GM12878 (cell line): Measurements from ENCODE around the gene STK38. TPM values are rescaled to one million over a fixed set of nuclear protein-coding genes. Genes with fewer than 3 reads are reported as not detected.

Experiments used
- ATAC-seq: fragments of 200-7000 bp; cut with Tn5 transposase; 3 replicates; pipeline ENCODE4 v1.9.1; 2020; ENCODE audit warnings: mild to moderate bottlenecking, moderate library complexity
- BruUV-seq: library from RNA; stranded (reverse); fragments of 400-500 nt; replicated peaks from 2 replicates; lab custom pipeline; 2021; lab: Mats Ljungman, UMichigan
- CTCF ChIA-PET: fragments of 300-600 bp; sonication (Branson Sonifier 250); formaldehyde crosslinking; extraction: SDS; loops from one replicate; lab custom pipeline; 2021; ENCODE audit warnings: inconsistent platforms; lab: Yijun Ruan, JAX
- POLR2A ChIA-PET: fragments of 350-600 bp; formaldehyde crosslinking; extraction: SDS; loops from one replicate; lab custom pipeline; 2021; ENCODE audit warnings: inconsistent platforms; lab: Charles Lee
- RAD21 ChIA-PET: fragments of 300-600 bp; sonication (Branson Sonifier 250); formaldehyde crosslinking; loops from one replicate; lab custom pipeline; 2023; ENCODE audit warnings: antibody characterized with exemption; ENCODE audit not compliant: unreplicated experiment; lab: Charles Lee
- SMC1A ChIA-PET: fragments of 300-600 bp; sonication (Branson Sonifier 250); formaldehyde crosslinking; loops from one replicate; lab custom pipeline; 2023; ENCODE audit not compliant: unreplicated experiment, uncharacterized antibody; lab: Charles Lee
- DNase-seq: peaks from one replicate; pipeline ENCODE4 v3.0.0-alpha.2; 2011; ENCODE audit warnings: low read depth, low spot score
- FAIRE-seq: peaks from 3 replicates; lab custom pipeline; 2011; peaks lifted over from hg19 to GRCh38; lab: Jason Lieb, UNC
- H2AFZ ChIP-seq: 2 replicates; pipeline ENCODE4 v1.6.0; 2011; ENCODE audit warnings: low read depth, low read length, control low read depth; ENCODE audit not compliant: control insufficient read depth
- H3K27ac ChIP-seq: 2 replicates; pipeline ENCODE4 v1.5.1; 2011; ENCODE audit warnings: control low read depth; ENCODE audit not compliant: control insufficient read depth, insufficient read depth
- H3K27me3 ChIP-seq, 2 experiments: replicated peaks in 1 of 2; 2 replicates each; pipeline versions ENCODE4 v1.6.0 to v1.6.1; 2011; ENCODE audit warnings: low read length in 1 of 2; ENCODE audit not compliant: control insufficient read depth in 2 of 2, insufficient read depth in 2 of 2
- H3K36me3 ChIP-seq, 2 experiments: 2 replicates each; pipeline ENCODE4 v1.5.1; 2011; ENCODE audit warnings: low read length in 1 of 2; ENCODE audit not compliant: control insufficient read depth in 2 of 2, insufficient read depth in 2 of 2
- H3K4me1 ChIP-seq: 2 replicates; pipeline ENCODE4 v1.6.1; 2011; ENCODE audit warnings: mild to moderate bottlenecking, low read length, moderate library complexity, mixed read lengths; ENCODE audit not compliant: control insufficient read depth, insufficient read depth
- H3K4me2 ChIP-seq: 2 replicates; pipeline ENCODE4 v1.6.0; 2011; ENCODE audit warnings: control low read depth; ENCODE audit not compliant: control insufficient read depth, insufficient read depth
- H3K4me3 ChIP-seq: fragments of 200-600 bp; sonication (generic); 2 replicates; pipeline ENCODE4 v1.5.1; 2016
- H3K79me2 ChIP-seq: 2 replicates; pipeline ENCODE4 v1.6.0; 2011; ENCODE audit warnings: low read length; ENCODE audit not compliant: control insufficient read depth, insufficient read depth
- H3K9ac ChIP-seq: 2 replicates; pipeline ENCODE4 v1.8.0; 2011; ENCODE audit warnings: low read length, control low read depth, mixed read lengths; ENCODE audit not compliant: control insufficient read depth, insufficient read depth
- H3K9me3 ChIP-seq: replicated peaks from 3 replicates; pipeline ENCODE4 v1.5.1; 2011; ENCODE audit warnings: mild to moderate bottlenecking, low read length; ENCODE audit not compliant: control insufficient read depth, insufficient read depth
- H4K20me1 ChIP-seq: 2 replicates; pipeline ENCODE4 v1.6.0; 2011; ENCODE audit not compliant: control insufficient read depth, insufficient read depth
- ATF2 ChIP-seq: IDR thresholded peaks from 2 replicates; pipeline ENCODE4 v1.6.1; 2012; ENCODE audit warnings: low read length, inconsistent platforms
- BCL3 ChIP-seq: IDR thresholded peaks from 2 replicates; pipeline ENCODE4 v1.6.1; 2011; ENCODE audit warnings: borderline replicate concordance, low read depth, mild to moderate bottlenecking, moderate library complexity, low read length; ENCODE audit not compliant: insufficient read depth, poor library complexity, severe bottlenecking
- CREB1 ChIP-seq: IDR thresholded peaks from 2 replicates; pipeline ENCODE4 v1.6.1; 2012; ENCODE audit warnings: low read depth, mild to moderate bottlenecking, inconsistent platforms
- CREM ChIP-seq: IDR thresholded peaks from 2 replicates; pipeline ENCODE4 v1.6.1; 2014; ENCODE audit warnings: antibody characterized with exemption, low read depth
- ESRRA ChIP-seq: IDR thresholded peaks from 2 replicates; pipeline ENCODE4 v1.6.1; 2012; ENCODE audit warnings: mild to moderate bottlenecking, low read length, improper control_type of control experiment
- GATAD2B ChIP-seq: fragments of 450-650 bp; conservative IDR thresholded peaks from 2 replicates; pipeline ENCODE4 v1.6.1; 2017; ENCODE audit warnings: low read depth, mild to moderate bottlenecking, moderate library complexity
- IRF5 ChIP-seq: fragments of 450-650 bp; IDR thresholded peaks from 2 replicates; pipeline ENCODE4 v1.6.1; 2017; ENCODE audit warnings: borderline replicate concordance
- MEF2A ChIP-seq: IDR thresholded peaks from 2 replicates; pipeline ENCODE4 v1.6.1; 2011; ENCODE audit warnings: low read depth, mild to moderate bottlenecking, low read length, moderate library complexity; ENCODE audit not compliant: insufficient read depth
- NR2F1 ChIP-seq: fragments of 450-650 bp; conservative IDR thresholded peaks from 2 replicates; pipeline ENCODE4 v1.6.1; 2017; ENCODE audit warnings: mild to moderate bottlenecking
- RAD21 ChIP-seq: IDR thresholded peaks from 2 replicates; pipeline ENCODE4 v1.6.1; 2011; ENCODE audit warnings: mild to moderate bottlenecking, low read depth, low read length, moderate library complexity; ENCODE audit not compliant: insufficient read depth
- RB1 ChIP-seq: fragments of 450-650 bp; formaldehyde crosslinking; IDR thresholded peaks from 2 replicates; pipeline ENCODE4 v1.6.1; 2017; ENCODE audit warnings: mild to moderate bottlenecking, borderline replicate concordance
- SUPT20H ChIP-seq: IDR thresholded peaks from 2 replicates; pipeline ENCODE4 v1.6.1; 2011; ENCODE audit warnings: low read depth, mild to moderate bottlenecking, low read length, moderate library complexity, borderline replicate concordance; ENCODE audit not compliant: control insufficient read depth
- SUZ12 ChIP-seq: fragments of 200-600 bp; sonication (generic); IDR thresholded peaks from one replicate; pipeline ENCODE4 v1.6.1; 2018; ENCODE audit warnings: antibody characterized with exemption, mild to moderate bottlenecking; ENCODE audit not compliant: unreplicated experiment
- TAF1 ChIP-seq: IDR thresholded peaks from 2 replicates; pipeline ENCODE4 v1.6.1; 2011; ENCODE audit warnings: mild to moderate bottlenecking, low read depth, low read length, borderline replicate concordance
- ZBTB33 ChIP-seq: fragments of 450-650 bp; IDR thresholded peaks from 2 replicates; pipeline ENCODE4 v1.6.1; 2017; ENCODE audit warnings: mild to moderate bottlenecking
- ZNF217 ChIP-seq: fragments of 450-650 bp; IDR thresholded peaks from 2 replicates; pipeline ENCODE4 v1.6.1; 2017; ENCODE audit warnings: antibody characterized with exemption, mild to moderate bottlenecking
- ZZZ3 ChIP-seq: IDR thresholded peaks from 2 replicates; pipeline ENCODE4 v1.6.1; 2011; ENCODE audit warnings: low read depth; ENCODE audit not compliant: control insufficient read depth, insufficient read length
- WGBS: methylation state at CpG from one replicate; pipeline ENCODE4 v1.1.6; 2016; ENCODE audit warnings: low lambda C conversion rate; ENCODE audit not compliant: insufficient replicate concordance, insufficient coverage; ENCODE audit errors: missing lambda C conversion rate; 5-methylcytosine and 5-hydroxymethylcytosine counted together
- in situ Hi-C: fragments of 300-500 bp; cut with MboI; formaldehyde crosslinking; loops from 9 replicates; pipeline ENCODE4 v1.14.3; 2018; ENCODE audit warnings: mixed read lengths
- intact Hi-C: fragments of 100-400 bp; cut with micrococcal nuclease; formaldehyde crosslinking; loops from one replicate; pipeline ENCODE4 v1.14.2; 2022; ENCODE audit not compliant: unreplicated experiment
- polyA plus RNA-seq, 11 experiments: library from polyadenylated mRNA; depleted of rRNA in 4 of 11; unstranded in 6 of 11; stranded (reverse) in 5 of 11; fragments of >200 nt; fragmentation: Nextera tagmentation in 4 of 11; fragmentation: Illumina TruSeq in 1 of 11; extraction: Ambion mirVana in 4 of 11; extraction: Trizol in 1 of 11; gene quantifications; 1 replicate in 1 of 11; 2 replicates in 10 of 11; pipeline versions ENCODE4 v1.2.1 to v1.2.3, GENCODE V29; 2011 to 2016; ENCODE audit warnings: inconsistent platforms in 2 of 11, missing spikeins in 2 of 11, low read depth in 1 of 11
- total RNA-seq, 4 experiments: library from RNA; depleted of rRNA in 3 of 4; stranded (reverse); fragments of >200 nt in 3 of 4; fragmentation: Illumina TruSeq in 1 of 4; extraction: Trizol in 1 of 4; gene quantifications; 2 replicates each; pipeline versions ENCODE4 v1.2.1 to v1.2.3, GENCODE V29; 2013 to 2021

The STK38 gene
- total and polyA plus RNA-seq, 10 of the 15 experiments (the other 5 are each of a cell fraction or from before 2014, with no cell fraction given): 4.1 to 18.7 (median 13.6) TPM

GRCh38 chr6:36464233-36464632 is 83.0 kb downstream of the STK38 start:
- FAIRE-seq (no peak), DNase-seq (no peak), ATAC-seq (no peak)
- BruUV-seq: no TSS peak
- Histone ChIP-seq H3K4me2 (no peak overlapping the region), H3K36me3 (peaks cover 0 to 2% of the 10 kb centered on the region in 2 experiments; a peak in 1 of 4 replicates), H3K79me2 (peaks cover 29% of the 10 kb centered on the region), H3K9ac (no peak overlapping the region), H3K27me3 (no peaks in the 10 kb centered on the region), H4K20me1 (no peaks in the 10 kb centered on the region; the same call in 1 of the 2 replicates), H3K27ac (no peak overlapping the region), H3K4me3 (no peak overlapping the region), H3K9me3 (no peaks in the 10 kb centered on the region), H3K4me1 (peaks cover 3% of the 10 kb centered on the region), H2AFZ (no peak overlapping the region)
- ChIA-PET POLR2A (no interaction called here), SMC1A (no interaction called here), RAD21 (no interaction called here), CTCF (no interaction called here)
- TF ChIP-seq MEF2A (no peak), GATAD2B (no peak), CREM (no peak), SUZ12 (no peak), BCL3 (no peak), ZNF217 (no peak), RAD21 (no peak), CREB1 (no peak), RB1 (no peak), SUPT20H (no peak), ESRRA (no peak), ZBTB33 (no peak), NR2F1 (no peak), IRF5 (no peak), TAF1 (no peak), ZZZ3 (no peak), ATF2 (no peak)
- in situ Hi-C loops (no loop called here), intact Hi-C loops (no loop called here)
- 100% methylated on average over 1 of the region's 1 CpG for WGBS
